PC-3 (cell line): Measurements from ENCODE around the gene RAD23B. TPM values are rescaled to one million over a fixed set of nuclear protein-coding genes. Genes with fewer than 3 reads are reported as not detected.

Source experiments
- ATAC-seq: fragments of 200-7000 bp; cut with Tn5 transposase; 2 replicates; pipeline ENCODE4 v1.9.1; 2020; ENCODE audit warnings: mild to moderate bottlenecking, moderate library complexity
- BruUV-seq: library from RNA; stranded (reverse); fragments of 400-500 nt; replicated peaks from 2 replicates; lab custom pipeline; 2021; lab: Mats Ljungman, UMichigan
- CTCF ChIA-PET: fragments of 300-600 bp; sonication (Branson Sonifier 250); formaldehyde crosslinking; loops from one replicate; lab custom pipeline; 2022; ENCODE audit warnings: antibody characterized with exemption; lab: Charles Lee
- POLR2A ChIA-PET: fragments of 300-600 bp; sonication (Branson Sonifier 250); formaldehyde crosslinking; loops from one replicate; lab custom pipeline; 2022; ENCODE audit warnings: antibody characterized with exemption; ENCODE audit not compliant: unreplicated experiment; lab: Charles Lee
- DNase-seq: peaks from one replicate; pipeline ENCODE4 v3.0.0-alpha.2; 2015
- H2AFZ ChIP-seq: fragments of 300-600 bp; sonication (generic); 2 replicates; pipeline ENCODE4 v1.6.0; 2016; ENCODE audit warnings: antibody characterized with exemption, low read length
- H3F3A ChIP-seq: fragments of 300-600 bp; sonication (generic); one replicate; pipeline ENCODE4 v1.6.0; 2017; ENCODE audit warnings: antibody characterized with exemption, low read length, control low read depth, mild to moderate bottlenecking; ENCODE audit not compliant: unreplicated experiment
- H3K27ac ChIP-seq: fragments of 300-600 bp; sonication (generic); 2 replicates; pipeline ENCODE4 v1.5.1; 2016; ENCODE audit warnings: mild to moderate bottlenecking, low read length
- H3K27me3 ChIP-seq: fragments of 300-600 bp; sonication (generic); 2 replicates; pipeline ENCODE4 v1.6.1; 2016; ENCODE audit warnings: low read length, mixed read lengths
- H3K36me3 ChIP-seq: fragments of 300-600 bp; sonication (generic); 2 replicates; pipeline ENCODE4 v1.6.1; 2016; ENCODE audit warnings: low read depth, mixed run types, low read length, mixed read lengths
- H3K4me1 ChIP-seq: fragments of 300-600 bp; sonication (generic); 2 replicates; pipeline ENCODE4 v1.5.1; 2016; ENCODE audit warnings: low read length; ENCODE audit not compliant: insufficient read depth
- H3K4me2 ChIP-seq: fragments of 300-600 bp; sonication (generic); 2 replicates; pipeline ENCODE4 v1.6.0; 2016; ENCODE audit warnings: low read length
- H3K4me3 ChIP-seq: fragments of 300-600 bp; sonication (generic); 2 replicates; pipeline ENCODE4 v1.5.1; 2016; ENCODE audit warnings: mild to moderate bottlenecking, low read length, mixed read lengths
- H3K79me2 ChIP-seq: fragments of 300-600 bp; sonication (generic); 2 replicates; pipeline ENCODE4 v1.6.1; 2017; ENCODE audit warnings: low read length, mixed read lengths
- H3K9ac ChIP-seq: fragments of 300-600 bp; sonication (generic); 2 replicates; pipeline ENCODE4 v1.6.0; 2016; ENCODE audit warnings: mild to moderate bottlenecking, low read length
- H3K9me2 ChIP-seq: fragments of 300-600 bp; sonication (generic); replicated peaks from 2 replicates; pipeline ENCODE4 v1.6.1; 2016; ENCODE audit warnings: mixed run types, low read length, mixed read lengths
- H3K9me3 ChIP-seq: fragments of 300-600 bp; sonication (generic); 2 replicates; pipeline ENCODE4 v1.6.1; 2016; ENCODE audit warnings: low read length, mixed read lengths
- H4K20me1 ChIP-seq: fragments of 300-600 bp; sonication (generic); 2 replicates; pipeline ENCODE4 v1.6.1; 2016; ENCODE audit warnings: low read length, mixed read lengths
- CTCF ChIP-seq: fragments of 300-600 bp; sonication (generic); conservative IDR thresholded peaks from 2 replicates; pipeline ENCODE4 v1.5.1; 2017; ENCODE audit warnings: antibody characterized with exemption, low read depth, mild to moderate bottlenecking, low read length
- EZH2 ChIP-seq: fragments of 300-600 bp; sonication (generic); IDR thresholded peaks from one replicate; pipeline ENCODE4 v1.6.1; 2017; ENCODE audit warnings: antibody characterized with exemption, mild to moderate bottlenecking, low read length; ENCODE audit not compliant: unreplicated experiment
- EZH2phosphoT487 ChIP-seq: fragments of 300-600 bp; sonication (generic); IDR thresholded peaks from 2 replicates; pipeline ENCODE4 v1.6.1; 2018; ENCODE audit warnings: mild to moderate bottlenecking, antibody characterized with exemption, low read length, borderline replicate concordance
- intact Hi-C: fragments of 100-400 bp; cut with micrococcal nuclease; formaldehyde crosslinking; loops from 2 replicates; pipeline ENCODE4 v1.9.0; 2023
- total RNA-seq: library from RNA; depleted of rRNA; stranded (reverse); fragments of >200 nt; gene quantifications from 2 replicates; pipeline ENCODE4 v1.2.3, GENCODE V29; 2014

The RAD23B gene
- total RNA-seq, 1 experiment from 2014 or later: 67.9 TPM

- ATAC-seq: no peak
- Histone ChIP-seq H3K79me2 (no peaks in the 10 kb centered on the region), H3K9me2 (no peaks in the 10 kb centered on the region), H3K27me3 (no peaks in the 10 kb centered on the region), H3K9me3 (no peaks in the 10 kb centered on the region), H3K36me3 (no peaks in the 10 kb centered on the region), H3K27ac (no peak overlapping the region), H3K4me2 (no peak overlapping the region), H3K4me1 (peaks cover 8% of the 10 kb centered on the region), H3K9ac (no peak overlapping the region), H2AFZ (no peak overlapping the region), H3K4me3 (no peak overlapping the region), H3F3A (no peaks in the 10 kb centered on the region), H4K20me1 (no peaks in the 10 kb centered on the region)
- DNase-seq: no peak
- POLR2A ChIA-PET: no interaction called here
- intact Hi-C loops: no loop called here
- no peak for TF ChIP-seq EZH2
- no peak for TF ChIP-seq EZH2phosphoT487
- no peak for TF ChIP-seq CTCF
- CTCF ChIA-PET: no interaction called here
- BruUV-seq: no TSS peak
These were observed 14.5 kb upstream of the RAD23B start for GRCh38 chr9:107268560-107268959.

GRCh38 chr9:107269254-107269653, 13.8 kb upstream of the RAD23B start:
- Histone ChIP-seq H3K4me3 (no peak overlapping the region), H3K9ac (no peak overlapping the region), H4K20me1 (no peaks in the 10 kb centered on the region), H3K9me2 (no peaks in the 10 kb centered on the region), H3K79me2 (no peaks in the 10 kb centered on the region), H3K27me3 (no peaks in the 10 kb centered on the region), H3K36me3 (no peaks in the 10 kb centered on the region), H3K27ac (no peak overlapping the region), H3K9me3 (no peaks in the 10 kb centered on the region), H2AFZ (no peak overlapping the region), H3K4me2 (no peak overlapping the region), H3F3A (no peaks in the 10 kb centered on the region), H3K4me1 (peaks cover 10% of the 10 kb centered on the region)
- no TSS peak for BruUV-seq
- ChIA-PET CTCF (no interaction called here), POLR2A (no interaction called here)
- no peak for ATAC-seq
- intact Hi-C loops: no loop called here
- no peak for TF ChIP-seq EZH2
- TF ChIP-seq CTCF: no peak
- no peak for TF ChIP-seq EZH2phosphoT487
- DNase-seq: no peak

- DNase-seq (no peak), ATAC-seq (no peak)
- H3K4me2 ChIP-seq: 0 out of 2 replicates have a peak overlapping the region, but pooled peaks have one; percentile 17
- no peaks in the 10 kb centered on the region for H3F3A ChIP-seq
- no peak overlapping the region for H2AFZ ChIP-seq
- H4K20me1 ChIP-seq: no peaks in the 10 kb centered on the region
- ChIA-PET POLR2A (no interaction called here), CTCF (no interaction called here)
- no peaks in the 10 kb centered on the region for H3K36me3 ChIP-seq
- no peak overlapping the region for H3K27ac ChIP-seq
- H3K4me1 ChIP-seq: peaks cover 14% of the 10 kb centered on the region
- TF ChIP-seq EZH2phosphoT487: no peak
- no peak for TF ChIP-seq EZH2
- no peak for TF ChIP-seq CTCF
- H3K9ac ChIP-seq: no peak overlapping the region
- intact Hi-C loops: no loop called here
- H3K4me3 ChIP-seq: no peak overlapping the region
- H3K27me3 ChIP-seq: no peaks in the 10 kb centered on the region
- no peaks in the 10 kb centered on the region for H3K9me3 ChIP-seq
- H3K79me2 ChIP-seq: no peaks in the 10 kb centered on the region
- no TSS peak for BruUV-seq
- H3K9me2 ChIP-seq: no peaks in the 10 kb centered on the region
These were observed 13.4 kb upstream of the RAD23B start for GRCh38 chr9:107269681-107270080.
